Measurements from ENCODE around the gene GAS2L1. TPM values are rescaled to one million over a fixed set of nuclear protein-coding genes. Genes with fewer than 3 reads are reported as not detected.

GAS2L1 gene
- total and polyA plus RNA-seq, 2 of the 4 experiments (the other 2 are of a cell fraction) = 1.4 to 15.6 TPM

DNA sequence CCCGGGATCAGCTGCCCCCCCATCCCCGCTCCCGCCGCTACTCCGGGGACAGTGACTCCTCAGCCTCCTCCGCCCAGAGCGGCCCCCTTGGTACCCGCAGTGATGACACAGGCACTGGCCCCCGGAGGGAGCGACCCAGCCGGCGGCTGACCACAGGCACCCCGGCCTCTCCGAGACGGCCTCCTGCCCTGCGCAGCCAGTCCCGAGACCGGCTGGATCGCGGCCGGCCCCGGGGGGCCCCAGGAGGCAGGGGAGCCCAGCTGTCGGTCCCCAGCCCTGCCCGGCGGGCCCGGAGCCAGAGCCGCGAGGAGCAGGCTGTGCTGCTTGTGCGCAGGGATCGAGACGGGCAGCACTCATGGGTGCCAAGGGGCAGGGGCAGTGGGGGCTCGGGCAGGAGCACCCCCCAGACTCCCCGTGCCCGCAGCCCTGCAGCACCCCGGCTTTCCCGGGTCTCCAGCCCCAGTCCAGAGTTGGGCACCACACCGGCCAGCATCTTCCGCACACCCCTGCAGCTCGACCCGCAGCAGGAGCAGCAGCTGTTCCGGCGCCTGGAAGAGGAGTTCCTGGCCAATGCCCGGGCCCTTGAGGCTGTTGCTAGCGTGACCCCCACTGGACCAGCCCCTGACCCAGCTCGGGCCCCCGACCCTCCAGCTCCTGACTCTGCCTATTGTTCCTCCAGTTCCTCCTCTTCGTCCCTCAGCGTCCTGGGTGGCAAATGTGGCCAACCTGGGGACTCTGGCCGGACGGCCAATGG lies 5.2 kb downstream of the GAS2L1 start (continued):
- TF ChIP-seq BHLHE40 (IDR thresholded peaks at IDR 0.05; ENCODE audit: low read depth, low read length) = no peak

DNA sequence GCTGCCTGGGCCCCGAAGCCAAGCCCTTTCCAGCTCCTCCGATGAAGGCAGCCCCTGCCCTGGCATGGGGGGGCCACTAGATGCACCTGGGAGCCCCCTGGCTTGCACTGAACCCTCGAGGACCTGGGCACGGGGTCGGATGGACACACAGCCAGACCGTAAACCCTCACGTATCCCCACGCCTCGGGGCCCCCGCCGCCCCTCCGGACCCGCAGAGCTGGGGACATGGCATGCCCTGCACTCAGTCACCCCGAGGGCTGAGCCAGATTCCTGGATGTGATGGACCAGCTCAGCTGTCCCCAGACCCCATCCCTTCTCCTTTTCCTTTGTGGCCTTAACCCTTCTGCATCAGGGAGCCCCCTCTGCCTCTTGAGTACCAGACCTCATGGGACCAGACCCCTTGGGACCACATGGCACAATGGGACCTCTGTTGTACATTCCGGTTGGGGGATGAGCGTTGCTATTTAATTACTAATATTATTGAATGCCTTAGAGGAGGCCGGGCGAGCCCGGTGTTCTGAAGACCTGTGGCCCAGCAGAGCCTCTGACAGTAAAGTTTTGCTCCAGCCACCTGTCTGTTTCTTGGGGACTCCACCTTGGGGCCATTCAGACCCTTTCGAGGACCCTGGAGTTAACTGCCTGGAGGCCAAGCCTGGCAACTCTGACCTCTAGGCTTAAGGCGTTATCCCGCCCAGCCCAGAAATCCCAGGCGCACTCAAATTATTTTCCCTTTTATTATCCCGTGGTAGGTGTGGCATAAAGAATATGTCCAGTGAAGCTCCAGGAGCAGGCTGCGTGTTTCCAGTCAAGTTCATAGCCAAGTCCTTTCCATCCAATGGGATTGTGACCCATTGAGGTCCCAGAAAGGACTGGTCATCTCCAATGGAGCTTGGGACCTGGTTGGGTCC lies 6.0 kb downstream of the GAS2L1 start:
- no peak overlapping the region for H2BK120ac ChIP-seq (ENCODE audit: low read depth, low read length)
- no peak overlapping the region for H3K23ac ChIP-seq (ENCODE audit: low read depth, low read length)
- no peak overlapping the region for H2BK20ac ChIP-seq (ENCODE audit: low read depth, low read length)
- H3K4ac ChIP-seq (ENCODE audit: low read depth, low read length) = no peak overlapping the region
- ChIA-PET CTCF (interaction anchor here (0.9 kb wide), 1 partner anchor 9 kb away, joined by 3 read pairs; no protein-coding TSS in a partner anchor), POLR2A (ENCODE audit: unreplicated experiment) (interaction anchor here (0.5 to 0.6 kb wide), 2 partner anchors 41 to 1266 kb away, joined by 3 read pairs; no protein-coding TSS in a partner anchor)
- no peak for TF ChIP-seq FOS (IDR thresholded peaks at IDR 0.05; ENCODE audit: low read depth, low read length)
- no peak for TF ChIP-seq USF2 (IDR thresholded peaks at IDR 0.05; ENCODE audit: low read depth, low read length)
- no peak for TF ChIP-seq MAZ (IDR thresholded peaks at IDR 0.05; ENCODE audit: borderline replicate concordance, low read depth, low read length)
- TF ChIP-seq MAFK (IDR thresholded peaks at IDR 0.05; ENCODE audit: low read depth, low read length) = no peak
- no peak for TF ChIP-seq RFX5 (IDR thresholded peaks at IDR 0.05; ENCODE audit: low read depth, low read length)
- no peak for TF ChIP-seq BHLHE40 (IDR thresholded peaks at IDR 0.05; ENCODE audit: low read depth, low read length)
- no peak for TF ChIP-seq CHD1 (IDR thresholded peaks at IDR 0.05; ENCODE audit: low read depth, low read length)
- TF ChIP-seq RAD21 (IDR thresholded peaks at IDR 0.05; ENCODE audit: low read length) = no peak
- TF ChIP-seq, protein P1, sequence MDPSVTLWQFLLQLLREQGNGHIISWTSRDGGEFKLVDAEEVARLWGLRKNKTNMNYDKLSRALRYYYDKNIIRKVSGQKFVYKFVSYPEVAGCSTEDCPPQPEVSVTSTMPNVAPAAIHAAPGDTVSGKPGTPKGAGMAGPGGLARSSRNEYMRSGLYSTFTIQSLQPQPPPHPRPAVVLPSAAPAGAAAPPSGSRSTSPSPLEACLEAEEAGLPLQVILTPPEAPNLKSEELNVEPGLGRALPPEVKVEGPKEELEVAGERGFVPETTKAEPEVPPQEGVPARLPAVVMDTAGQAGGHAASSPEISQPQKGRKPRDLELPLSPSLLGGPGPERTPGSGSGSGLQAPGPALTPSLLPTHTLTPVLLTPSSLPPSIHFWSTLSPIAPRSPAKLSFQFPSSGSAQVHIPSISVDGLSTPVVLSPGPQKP (IDR thresholded peaks at IDR 0.05; ENCODE audit: borderline replicate concordance, low read depth, low read length) = no peak
- DNase-seq = no peak
- H4K91ac ChIP-seq (ENCODE audit: insufficient read depth, low read depth, low read length) = no peak overlapping the region
- intact Hi-C loops (cut with micrococcal nuclease) = no loop called here
- H4K5ac ChIP-seq (ENCODE audit: low read depth, low read length) = no peak overlapping the region
- H3K4me2 ChIP-seq (ENCODE audit: low read depth, low read length) = no peak overlapping the region
- peaks cover 5 to 37% of the 10 kb centered on the region in 2 experiments; a peak in 3 of 4 replicates for H3K79me1 ChIP-seq (ENCODE audit: low read depth in 1 of 2, low read length in 2 of 2)
- peaks cover 41% of the 10 kb centered on the region for H3K27me3 ChIP-seq (ENCODE audit: control insufficient read depth, insufficient read depth, low read length)
- no TSS peak for BruUV-seq (replicated peaks)
- 92% methylated on average over 10 of the region's 25 CpGs; no CpG with 5 or more reads in 1 of the 2 experiments for WGBS, 2 experiments (ENCODE audit: extremely low coverage in 2 of 2, insufficient read length in 1 of 2)
- no peaks in the 10 kb centered on the region for H3K9me3 ChIP-seq (ENCODE audit: control insufficient read depth, insufficient read depth, low read length)
- no peak overlapping the region for H2AFZ ChIP-seq (replicated peaks; ENCODE audit: low read length, poor library complexity)
- H2AK5ac ChIP-seq (ENCODE audit: low read depth, low read length) = no peak overlapping the region
- H3K9me1 ChIP-seq (ENCODE audit: insufficient read depth, low read length) = peaks cover 5% of the 10 kb centered on the region; the same call in 1 of the 2 replicates
- H3K36me3 ChIP-seq (ENCODE audit: control insufficient read depth, insufficient read depth, low read length) = peaks cover 2% of the 10 kb centered on the region; the same call in 1 of the 2 replicates
- no peak overlapping the region for H3K4me3 ChIP-seq (ENCODE audit: insufficient read depth, low read depth, low read length)
- dilution Hi-C loops (cut with HindIII; ENCODE audit: low sequenced_read_pairs, unreplicated experiment) = no loop called here
- H3K4me1 ChIP-seq (ENCODE audit: control insufficient read depth, insufficient read depth, low read length) = peaks cover 15% of the 10 kb centered on the region
- in situ Hi-C loops (cut with MboI; ENCODE audit: low sequenced_read_pairs) = no loop called here
- H2AK9ac ChIP-seq (replicated peaks; ENCODE audit: low read depth, low read length, poor library complexity) = no peak overlapping the region
- no peak overlapping the region for H3K9ac ChIP-seq (ENCODE audit: low read depth, low read length)
- H2BK5ac ChIP-seq (ENCODE audit: low read depth, low read length, poor library complexity, severe bottlenecking) = no peak overlapping the region
- no peak for ATAC-seq (ENCODE audit: low read depth)
- H3K27ac ChIP-seq (ENCODE audit: insufficient read depth, low read length) = no peak overlapping the region
- no peak overlapping the region for H3K56ac ChIP-seq (ENCODE audit: extremely low read depth, insufficient read depth, low read length)
- H3K18ac ChIP-seq (ENCODE audit: low read depth, low read length) = no peak overlapping the region
- peaks cover 34% of the 10 kb centered on the region for H4K20me1 ChIP-seq (ENCODE audit: insufficient read depth, low read length)
- H2BK15ac ChIP-seq (ENCODE audit: low read depth, low read length) = no peak overlapping the region
- no peak overlapping the region for H4K8ac ChIP-seq (ENCODE audit: low read depth in 2 of 2, low read length in 2 of 2)
- no peak overlapping the region for H3K14ac ChIP-seq (replicated peaks; ENCODE audit: low read depth, low read length)

Data from IMR-90 (cell line).